NCI-H1417 treated with DMSO at 0.1 percent for 48 hours (cell line): ENCODE data around the gene CCDC121.

Source experiments
- DNase-seq: peaks from one replicate; lab custom pipeline; 2025; lab: John Stamatoyannopoulos, UW

CCDC121 gene

GRCh38 chr2:27582129-27582694 lies 46.6 kb downstream of the CCDC121 start:
- DNase-seq = no peak

- no peak for DNase-seq
Measured at GRCh38 chr2:27581417-27582128, 47.2 kb downstream of the CCDC121 start.
